8988T (cell line): ENCODE measurements around the gene TMEM130.

Experiments used
- DNase-seq: peaks from one replicate; pipeline ENCODE4 v3.0.0; 2011

TMEM130 gene

DNA sequence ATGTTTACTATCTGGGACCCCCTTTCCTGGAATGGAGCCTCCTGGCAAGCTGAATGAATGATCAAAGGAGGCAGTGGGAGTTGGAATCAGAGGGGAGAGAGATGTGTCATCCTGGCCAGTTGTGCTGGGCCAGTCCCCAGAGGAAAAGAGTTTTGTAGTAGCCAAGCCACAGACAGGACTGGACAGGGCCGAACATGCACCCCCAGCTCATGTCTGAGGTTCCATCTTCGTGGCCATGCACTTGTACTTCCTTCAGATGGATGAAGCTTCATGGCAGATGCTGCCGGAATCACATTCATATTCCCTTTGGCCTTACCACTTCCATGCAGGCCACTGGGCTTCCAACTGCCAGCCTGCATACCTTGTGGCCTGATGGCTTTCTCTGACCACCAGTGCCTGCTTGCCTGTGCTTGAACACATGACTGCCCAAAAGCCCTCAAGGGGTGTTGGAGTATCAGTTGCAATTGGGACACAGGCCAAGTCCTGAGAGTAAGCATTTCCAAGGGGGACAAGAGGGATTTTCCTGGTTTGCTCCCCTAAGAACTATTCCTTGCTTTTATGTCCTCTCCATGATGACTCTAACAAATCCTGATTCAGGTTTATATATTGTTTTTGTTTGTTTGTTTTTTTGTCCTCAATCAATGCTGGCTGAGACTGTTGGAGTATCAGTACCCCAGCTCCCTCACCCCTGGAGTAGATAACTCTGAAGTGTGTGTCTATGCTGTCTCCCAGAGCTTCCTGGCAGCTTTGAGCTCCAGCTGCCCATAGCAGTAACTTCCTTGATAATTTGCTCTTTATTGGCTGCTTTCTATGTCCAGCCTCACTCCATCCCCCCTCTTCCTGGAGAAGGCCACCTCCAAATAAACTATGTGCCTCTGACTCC is 63.6 kb downstream of the TMEM130 start:
- no peak for DNase-seq

DNA sequence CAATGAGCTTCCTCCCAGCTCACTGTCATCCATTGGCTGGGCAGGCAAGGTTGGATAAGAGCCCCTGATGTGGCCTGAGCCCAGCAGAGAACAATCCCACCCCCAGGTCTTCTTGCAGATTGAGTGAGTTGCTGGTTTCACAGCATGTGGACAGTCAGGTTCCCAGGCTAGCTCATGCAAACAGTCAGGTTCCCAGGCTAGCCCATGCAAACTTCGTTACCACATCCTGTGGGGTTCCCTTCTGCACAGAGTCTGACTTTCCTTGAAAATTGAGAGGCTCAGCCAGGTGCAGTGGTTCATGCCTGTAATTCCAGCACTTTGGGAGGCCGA is 67.1 kb downstream of the TMEM130 start:
- DNase-seq, result no peak

DNA sequence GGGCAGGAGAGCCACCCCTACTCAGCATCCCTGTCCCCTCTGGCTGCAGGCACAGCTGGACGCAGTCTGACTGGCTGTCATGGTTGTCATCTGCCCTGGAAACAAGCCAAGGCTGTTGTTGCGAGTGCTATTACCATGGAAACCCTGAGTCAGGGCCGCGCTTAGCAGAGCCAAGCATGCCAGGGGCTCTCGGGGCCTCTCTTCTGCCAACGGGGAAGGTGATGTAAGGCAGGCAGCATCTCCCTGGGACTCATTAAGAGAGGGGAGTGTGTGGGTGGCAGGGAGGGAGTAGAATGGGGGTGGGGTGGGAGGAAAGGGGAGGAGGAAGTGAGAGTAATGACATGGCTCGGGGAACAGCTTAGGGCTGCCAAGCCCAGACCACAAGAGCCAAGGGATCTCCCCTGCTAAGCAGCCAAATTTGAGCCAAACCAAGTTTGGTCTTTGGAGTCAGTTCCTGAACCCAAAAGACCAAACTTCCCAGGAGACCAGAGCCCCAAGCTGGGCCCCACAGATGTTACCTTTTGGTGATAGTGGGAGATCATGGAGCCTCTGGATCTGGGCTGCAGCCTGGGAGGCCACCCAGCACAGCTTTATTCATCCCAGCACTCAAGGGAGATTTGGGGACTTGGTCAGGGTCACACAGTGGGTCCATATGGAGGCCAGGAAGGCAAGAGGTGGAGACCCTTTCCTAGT is 67.6 kb downstream of the TMEM130 start:
- no peak for DNase-seq

DNA sequence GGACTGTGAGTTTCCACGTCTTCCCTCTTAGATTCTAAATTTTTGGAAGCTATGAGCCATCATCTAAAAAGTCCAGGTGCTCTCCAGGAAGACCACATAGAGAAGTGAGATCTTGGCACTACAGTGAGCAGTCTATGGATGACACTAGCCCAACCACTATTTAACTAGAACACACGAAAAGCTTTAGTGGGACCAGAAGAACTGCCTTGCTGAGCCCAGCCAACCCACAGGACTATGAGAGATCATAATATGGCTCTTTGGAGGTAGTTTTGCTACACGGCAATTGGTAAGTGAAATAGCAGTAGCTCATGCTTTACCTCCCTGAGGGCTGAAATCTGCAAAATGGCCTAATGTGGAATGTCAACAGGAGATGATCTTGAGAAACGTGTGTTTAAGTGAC is 68.8 kb downstream of the TMEM130 start:
- no peak for DNase-seq

DNA sequence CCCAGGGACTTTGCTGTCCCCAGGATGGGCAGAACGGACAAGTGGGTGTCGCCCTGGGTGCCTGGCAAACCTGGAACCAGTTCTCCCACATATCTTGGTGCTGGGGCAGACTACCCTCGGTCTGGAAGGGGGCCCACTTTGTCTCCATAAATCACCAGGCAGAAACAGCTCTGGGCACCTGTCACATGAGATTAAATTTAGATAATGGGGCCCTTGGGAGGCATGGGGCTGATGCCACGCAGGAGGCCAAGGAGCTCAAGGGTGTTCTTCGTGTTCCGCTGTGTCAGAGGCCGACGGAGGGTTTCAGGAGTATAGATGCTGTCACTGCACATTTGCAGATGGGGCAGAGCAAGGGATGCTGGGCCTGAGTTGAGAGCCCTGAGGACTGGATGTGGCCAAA is 72.7 kb downstream of the TMEM130 start:
- DNase-seq, result no peak
